Urinary bladder (tissue), 4 donors: Measurements from ENCODE around the gene KDM7A. TPM values are rescaled to one million over a fixed set of nuclear protein-coding genes. Genes with fewer than 3 reads are reported as not detected.

Experiments used
- DNase-seq: peaks from one replicate; pipeline ENCODE4 v3.0.0-alpha.2; 2015; ENCODE audit errors: extremely low spot score
- H3K27ac ChIP-seq: one replicate; pipeline ENCODE4 v1.5.1; 2013; ENCODE audit warnings: low read depth, mild to moderate bottlenecking, moderate library complexity
- H3K36me3 ChIP-seq: one replicate; pipeline ENCODE4 v1.6.1; 2013; ENCODE audit warnings: mild to moderate bottlenecking, moderate library complexity; ENCODE audit not compliant: insufficient read depth
- H3K4me1 ChIP-seq: one replicate; pipeline ENCODE4 v1.6.1; 2013; ENCODE audit warnings: mild to moderate bottlenecking, moderate library complexity; ENCODE audit not compliant: insufficient read depth
- H3K4me3 ChIP-seq: one replicate; pipeline ENCODE4 v1.5.1; 2013; ENCODE audit warnings: low read depth, low read length
- WGBS: extraction: QIAGEN DNeasy Blood & Tissue Kit; methylation state at CpG from one replicate; pipeline ENCODE4 v1.1.7; 2013; 5-methylcytosine and 5-hydroxymethylcytosine counted together
- polyA plus RNA-seq: library from polyadenylated mRNA; stranded (reverse); fragments of 200-250 nt; gene quantifications from one replicate; pipeline ENCODE4 v1.2.3, GENCODE V29; 2013
- total RNA-seq: library from RNA; depleted of rRNA; stranded (reverse); fragments of >200 nt; gene quantifications from one replicate; pipeline ENCODE4 v1.2.3, GENCODE V29; 2014
- donor health status: healthy with polysubstance abuse.
- donor health status: healthy.

Gene KDM7A
- total and polyA plus RNA-seq, 2 donors = 5.7 to 13.9 TPM

DNA sequence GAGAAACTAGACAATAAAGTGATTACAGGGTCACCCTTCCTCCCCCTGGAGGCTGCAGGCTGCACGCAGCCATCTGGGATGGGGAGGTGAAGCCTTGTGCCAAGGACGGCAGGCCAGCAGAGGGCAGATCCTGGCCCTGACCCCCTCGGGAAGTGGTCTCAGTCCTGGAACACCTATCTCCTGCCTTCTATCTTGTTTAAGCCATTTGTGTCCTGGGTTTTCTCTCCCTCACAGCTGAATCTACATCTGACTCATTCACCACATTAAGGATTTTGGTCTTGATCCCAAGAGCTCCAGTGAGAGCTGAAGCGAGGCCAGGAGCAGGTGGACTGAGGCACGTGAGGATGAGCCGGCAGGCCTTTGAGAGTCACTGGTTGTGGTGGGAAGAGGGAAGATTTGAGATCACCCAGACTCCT lies 97.7 kb downstream of the KDM7A start:
- Histone ChIP-seq H3K4me3 (no peak overlapping the region), H3K27ac (no peak overlapping the region), H3K4me1 (no peaks in the 10 kb centered on the region), H3K36me3 (no peaks in the 10 kb centered on the region)
- WGBS = 29% methylated on average over 6 of the region's 6 CpGs
- no peak for DNase-seq

DNA sequence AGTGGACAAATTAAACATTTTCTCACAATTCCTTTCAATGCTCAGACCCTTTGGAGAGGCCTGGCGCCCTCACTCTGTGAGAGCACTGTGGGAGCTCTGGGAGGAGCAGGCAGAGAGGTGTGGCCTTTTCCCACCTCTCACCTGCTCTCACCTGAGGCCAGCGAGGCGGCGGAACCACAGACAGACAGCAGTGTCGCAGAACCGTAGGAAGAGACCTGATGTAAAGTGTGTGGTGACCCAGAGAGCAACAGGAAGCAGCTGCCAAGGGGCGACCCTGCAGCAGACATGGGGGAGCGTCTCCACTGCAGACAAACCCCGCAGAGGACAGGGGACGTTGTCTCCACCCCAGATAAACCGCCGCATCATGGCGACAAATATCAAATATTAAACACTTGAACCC lies 98.4 kb downstream of the KDM7A start:
- no peaks in the 10 kb centered on the region for H3K36me3 ChIP-seq
- no peak for DNase-seq
- 80% methylated on average over 13 of the region's 13 CpGs for WGBS

DNA sequence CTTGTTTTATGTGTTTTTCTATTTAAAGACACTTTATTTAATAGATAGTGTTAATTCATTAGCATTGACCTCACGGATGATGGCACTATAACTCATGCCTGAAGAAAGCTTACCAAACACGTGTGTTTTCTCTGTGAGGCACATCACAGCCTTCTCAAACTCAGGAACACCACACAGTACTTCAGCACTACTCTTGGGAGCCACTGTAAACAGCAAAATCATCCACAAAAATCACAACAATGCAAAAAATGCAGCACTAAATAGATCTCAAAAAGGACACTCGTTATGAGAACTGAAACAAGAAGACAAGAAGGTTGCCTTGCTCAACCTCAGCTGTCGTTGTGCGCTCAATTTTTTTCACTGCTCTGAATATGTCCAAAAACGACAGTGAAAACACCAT lies 102.0 kb downstream of the KDM7A start:
- WGBS = 79% methylated on average over 6 of the region's 6 CpGs
- no peaks in the 10 kb centered on the region for H3K36me3 ChIP-seq

More for the DNA sequence above, 98.4 kb downstream of the KDM7A start:
- Histone ChIP-seq H3K4me1 (no peaks in the 10 kb centered on the region), H3K27ac (no peak overlapping the region), H3K4me3 (no peak overlapping the region)

DNA sequence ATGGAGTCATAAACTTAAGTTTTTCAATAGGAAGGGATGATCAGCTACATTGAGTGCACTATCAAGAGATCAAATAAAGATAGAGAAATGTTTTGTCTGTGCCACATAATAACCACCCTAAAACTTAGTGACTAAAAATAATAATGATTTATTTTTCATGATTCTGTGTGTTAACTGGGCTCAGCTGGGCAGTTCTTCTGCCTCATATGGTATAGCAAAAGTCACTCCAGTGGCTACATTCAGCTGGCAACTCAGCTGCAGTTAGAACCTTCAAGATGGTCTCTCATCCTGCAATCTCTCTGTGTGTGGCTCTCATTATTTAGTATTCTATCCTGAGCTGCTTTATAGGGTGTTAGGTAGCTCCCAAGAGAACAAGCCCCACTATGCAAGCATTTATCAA lies 106.2 kb downstream of the KDM7A start:
- H3K4me1 ChIP-seq = no peaks in the 10 kb centered on the region
- H3K27ac ChIP-seq = no peak overlapping the region
- no peak for DNase-seq
- H3K36me3 ChIP-seq = no peaks in the 10 kb centered on the region
- H3K4me3 ChIP-seq = no peak overlapping the region

More for the DNA sequence above, 102.0 kb downstream of the KDM7A start:
- H3K27ac ChIP-seq = no peak overlapping the region
- H3K4me3 ChIP-seq = no peak overlapping the region
- no peaks in the 10 kb centered on the region for H3K4me1 ChIP-seq
- no peak for DNase-seq

DNA sequence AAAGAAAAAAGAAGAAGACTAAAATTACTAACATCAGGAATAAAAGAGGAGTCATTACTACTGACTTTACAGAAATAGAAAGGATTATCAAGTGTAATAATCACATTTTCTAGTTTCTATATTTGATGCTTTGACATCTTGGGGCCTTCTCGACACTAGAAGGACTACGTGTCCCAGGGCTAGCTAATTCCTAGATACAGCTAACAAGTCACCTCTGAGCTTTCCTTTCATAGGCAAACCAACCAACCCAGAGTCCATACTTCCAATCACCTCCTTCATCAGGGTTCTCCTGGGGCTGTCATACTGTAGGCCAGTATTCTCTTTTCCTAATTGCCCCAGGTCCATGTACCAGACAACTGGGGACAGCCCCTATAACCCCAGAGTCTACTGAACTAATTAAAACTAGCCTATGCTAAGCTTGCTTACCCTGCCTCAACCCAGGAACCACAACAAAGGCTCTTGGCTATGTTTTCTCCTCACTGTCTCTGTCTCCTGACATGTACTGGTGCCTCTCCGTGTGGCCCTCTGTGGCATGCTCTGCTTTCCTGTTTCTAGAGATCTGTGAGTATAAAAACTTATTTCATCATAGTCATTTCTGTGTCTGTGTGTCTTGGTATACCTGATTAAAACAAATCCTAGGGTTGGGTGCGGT lies 107.4 kb downstream of the KDM7A start:
- Histone ChIP-seq H3K27ac (no peak overlapping the region), H3K4me3 (no peak overlapping the region), H3K4me1 (no peaks in the 10 kb centered on the region), H3K36me3 (no peaks in the 10 kb centered on the region)
- DNase-seq = no peak
- 77% methylated on average over 4 of the region's 4 CpGs for WGBS

DNA sequence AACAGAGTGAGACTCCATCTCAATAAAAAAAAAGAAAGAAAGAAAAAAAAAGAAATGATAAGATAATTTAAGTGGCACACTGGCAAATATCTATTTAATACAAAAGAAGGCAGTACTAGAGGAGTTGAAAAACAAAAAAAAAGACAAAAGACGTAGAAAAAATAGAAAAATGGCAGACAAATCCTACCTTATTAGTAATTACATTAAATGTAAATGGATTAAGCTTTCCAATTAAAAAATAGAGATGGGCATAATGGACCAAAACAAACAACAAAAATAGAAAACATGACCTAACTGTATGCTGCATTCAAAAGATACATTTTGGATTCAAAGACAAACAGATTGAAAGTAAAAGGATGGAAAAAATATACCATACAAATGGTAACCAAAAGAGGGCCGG lies 108.8 kb downstream of the KDM7A start:
- 87% methylated on average over 2 of the region's 2 CpGs for WGBS
- Histone ChIP-seq H3K4me3 (no peak overlapping the region), H3K36me3 (no peaks in the 10 kb centered on the region), H3K4me1 (no peaks in the 10 kb centered on the region), H3K27ac (no peak overlapping the region)
- no peak for DNase-seq

DNA sequence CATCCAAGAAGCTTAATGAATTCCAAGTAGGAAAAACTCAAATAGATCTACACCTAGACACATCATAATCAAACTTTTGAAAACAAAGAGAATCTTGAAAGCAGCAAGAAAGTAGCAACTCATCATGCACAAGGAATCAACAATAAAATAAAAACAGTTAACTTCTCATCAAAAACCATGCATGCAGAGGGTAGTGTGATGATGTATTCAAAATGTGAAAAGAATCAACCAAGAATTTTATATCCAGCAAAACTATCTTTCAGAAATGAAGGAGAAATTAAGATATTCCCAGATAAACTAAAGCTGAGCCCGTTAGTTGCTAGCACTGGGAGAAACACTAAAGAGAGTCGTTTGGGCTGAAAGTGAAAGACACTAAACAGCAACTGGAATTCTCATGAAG lies 109.7 kb downstream of the KDM7A start:
- no peaks in the 10 kb centered on the region for H3K4me1 ChIP-seq
- no peaks in the 10 kb centered on the region for H3K36me3 ChIP-seq
- H3K4me3 ChIP-seq = no peak overlapping the region
- DNase-seq = no peak
- no peak overlapping the region for H3K27ac ChIP-seq
- 74% methylated on average over 2 of the region's 2 CpGs for WGBS

DNA sequence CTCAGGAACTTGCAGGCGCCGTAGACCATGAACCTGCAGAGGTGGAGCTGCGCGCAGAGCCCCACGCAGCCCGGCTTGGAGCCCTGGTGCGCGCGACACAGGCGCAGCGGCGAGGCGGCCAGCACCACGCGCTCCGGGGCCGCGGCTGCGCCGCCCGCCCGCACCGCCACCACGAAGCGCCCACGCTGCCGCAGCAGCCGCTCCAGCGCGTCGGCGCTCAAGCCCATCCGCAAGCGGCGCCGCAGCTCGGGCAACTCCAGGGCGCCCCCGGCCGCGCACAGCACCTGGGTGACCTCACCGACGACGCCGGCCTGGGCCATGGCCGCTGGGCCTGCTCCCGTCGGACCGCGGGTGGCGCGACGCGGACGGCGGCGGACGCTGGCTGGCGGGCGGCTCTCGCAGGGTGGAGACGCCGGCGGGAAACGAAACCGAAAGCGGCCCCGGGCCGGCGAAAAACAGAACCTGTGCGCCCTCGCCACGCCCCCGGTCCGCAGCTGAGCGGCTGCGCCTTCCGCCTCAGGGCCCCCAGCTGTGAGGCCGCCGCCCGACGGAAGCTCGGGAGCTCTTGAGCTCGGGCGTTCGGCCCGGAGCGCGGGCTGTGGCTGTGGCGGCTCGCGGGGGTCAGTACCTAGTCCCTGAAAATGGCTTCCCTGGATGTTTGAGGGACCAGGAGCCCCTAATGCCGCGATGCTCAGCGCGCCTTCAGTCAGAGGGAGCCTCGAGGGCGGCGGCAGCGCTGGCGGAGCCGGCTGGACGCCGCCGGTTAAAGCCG lies 114.1 kb downstream of the KDM7A start, which contains the start of gene PARP12:
Gene PARP12, minus strand, starts transcription at position 424 of the 772 bp plus-strand sequence. Its CDS starts 104 bp downstream, at position 320.
- peaks cover under 1% of the 10 kb centered on the region for H3K36me3 ChIP-seq
- peak within 1 kb of the TSS; percentile 90 for H3K27ac ChIP-seq
- no peak for DNase-seq
- WGBS = under 1% methylated on average over 106 of the region's 106 CpGs
- H3K4me1 ChIP-seq = no peaks in the 10 kb centered on the region
- H3K4me3 ChIP-seq = peak within 1 kb of the TSS; percentile 80

DNA sequence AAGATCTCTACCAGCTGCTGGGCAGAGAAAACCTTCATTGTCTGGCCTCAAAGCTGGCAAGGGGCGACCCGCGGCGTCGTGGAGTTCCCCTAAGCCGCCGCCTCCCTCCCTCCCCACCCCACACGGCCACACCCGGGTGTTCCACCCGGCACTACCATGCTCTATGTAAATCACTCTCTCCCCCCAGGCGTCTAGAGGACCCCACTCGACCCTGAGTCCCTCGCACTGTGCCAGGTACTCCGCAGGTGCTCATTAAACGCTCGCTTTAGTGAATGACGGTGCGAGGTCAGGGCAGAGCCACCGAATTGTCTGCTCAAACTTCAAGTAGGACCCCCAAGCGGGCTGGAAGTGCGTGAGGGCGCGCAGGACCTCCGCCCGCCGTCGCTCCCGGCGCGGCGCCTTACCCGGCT lies 114.7 kb downstream of the KDM7A start:
- peak overlapping the region; percentile 90 for H3K27ac ChIP-seq
- 26% methylated on average over 32 of the region's 32 CpGs for WGBS
- H3K36me3 ChIP-seq = peaks cover 2% of the 10 kb centered on the region
- H3K4me1 ChIP-seq = no peaks in the 10 kb centered on the region
- no peak for DNase-seq
- H3K4me3 ChIP-seq = peak overlapping the region; percentile 80

DNA sequence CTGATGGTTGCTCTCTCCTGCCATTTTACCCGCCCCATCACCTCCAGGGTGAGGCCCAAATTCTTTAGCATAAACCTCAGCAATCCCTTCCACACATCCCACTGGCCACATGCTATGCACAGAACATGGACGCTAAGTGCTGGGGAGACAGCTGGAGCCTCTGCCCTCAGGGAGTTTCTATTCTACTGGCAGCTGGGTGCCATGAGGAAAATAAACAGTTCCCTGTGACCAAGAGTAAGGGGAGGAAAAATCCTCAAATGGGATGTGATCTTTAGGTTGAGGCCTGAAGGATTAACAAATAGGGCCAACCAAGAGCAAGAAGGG lies 115.2 kb downstream of the KDM7A start:
- 96% methylated on average over 2 of the region's 2 CpGs for WGBS
- DNase-seq = no peak
- H3K27ac ChIP-seq = peak overlapping the region; percentile 90
- no peaks in the 10 kb centered on the region for H3K4me1 ChIP-seq
- H3K36me3 ChIP-seq = peaks cover 2% of the 10 kb centered on the region
- H3K4me3 ChIP-seq = peak overlapping the region; percentile 80

DNA sequence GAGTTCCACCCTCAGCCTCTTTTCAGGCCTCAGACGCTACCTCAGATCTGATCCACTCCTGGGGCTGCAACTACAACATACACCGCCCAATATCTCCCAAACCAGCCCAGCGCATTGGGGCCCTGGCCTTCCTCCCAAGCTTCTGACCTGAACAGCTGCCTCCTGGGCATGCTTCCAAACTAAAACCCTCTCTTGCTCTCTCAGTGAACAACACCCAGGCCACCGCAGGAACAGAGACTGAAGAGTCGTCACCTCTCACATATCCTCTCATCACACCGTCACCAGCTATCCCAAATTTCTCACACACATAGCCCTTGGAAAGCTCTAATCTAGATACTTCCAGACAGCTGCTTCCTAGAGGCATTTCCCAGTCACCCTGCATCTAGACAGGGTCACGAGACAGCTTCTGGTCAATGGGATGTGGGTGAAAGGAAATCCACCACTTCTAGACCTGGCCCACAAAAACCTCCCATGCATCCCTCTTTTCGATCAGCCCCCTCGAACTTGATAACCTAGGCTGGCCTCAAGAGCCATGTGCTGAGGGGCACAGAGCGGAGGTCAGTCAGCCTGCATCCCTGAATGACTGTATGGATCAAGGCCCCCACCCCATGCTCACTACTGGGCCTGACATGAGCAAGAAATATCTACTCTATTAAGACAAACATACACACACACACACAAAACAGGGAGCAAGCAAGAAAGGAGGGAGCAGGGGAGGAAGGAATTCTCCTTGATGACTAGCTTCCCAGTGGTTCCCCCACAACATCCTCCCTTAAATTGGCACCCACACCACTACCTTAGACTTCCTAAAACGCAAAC lies 115.8 kb downstream of the KDM7A start:
- no peak overlapping the region for H3K4me3 ChIP-seq
- 65% methylated on average over 11 of the region's 11 CpGs for WGBS
- no peak for DNase-seq
- H3K27ac ChIP-seq = peak overlapping the region; percentile 40
- peaks cover 2% of the 10 kb centered on the region for H3K36me3 ChIP-seq
- H3K4me1 ChIP-seq = no peaks in the 10 kb centered on the region

DNA sequence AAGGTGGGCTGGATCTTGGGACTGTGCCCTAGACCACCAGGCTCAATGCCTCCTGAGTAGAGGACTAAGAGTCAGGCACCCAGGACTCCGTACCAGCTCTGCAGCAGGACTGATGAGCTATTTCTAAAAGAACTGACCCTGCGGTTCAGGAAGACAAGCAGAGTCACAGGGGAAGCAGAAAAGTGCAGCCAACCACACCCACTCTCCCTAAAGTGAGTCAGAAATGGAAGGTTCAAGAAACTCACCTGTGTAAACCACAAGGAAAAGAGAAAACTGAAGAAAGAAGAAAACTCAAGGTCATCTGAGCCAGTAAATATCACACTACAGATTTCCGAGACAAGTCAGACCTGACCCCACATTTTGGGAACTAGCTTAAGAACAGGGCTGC lies 116.5 kb downstream of the KDM7A start:
- Histone ChIP-seq H3K36me3 (peaks cover 2% of the 10 kb centered on the region), H3K27ac (no peak overlapping the region), H3K4me3 (no peak overlapping the region), H3K4me1 (no peaks in the 10 kb centered on the region)
- no peak for DNase-seq
- 81% methylated on average over 3 of the region's 3 CpGs for WGBS

DNA sequence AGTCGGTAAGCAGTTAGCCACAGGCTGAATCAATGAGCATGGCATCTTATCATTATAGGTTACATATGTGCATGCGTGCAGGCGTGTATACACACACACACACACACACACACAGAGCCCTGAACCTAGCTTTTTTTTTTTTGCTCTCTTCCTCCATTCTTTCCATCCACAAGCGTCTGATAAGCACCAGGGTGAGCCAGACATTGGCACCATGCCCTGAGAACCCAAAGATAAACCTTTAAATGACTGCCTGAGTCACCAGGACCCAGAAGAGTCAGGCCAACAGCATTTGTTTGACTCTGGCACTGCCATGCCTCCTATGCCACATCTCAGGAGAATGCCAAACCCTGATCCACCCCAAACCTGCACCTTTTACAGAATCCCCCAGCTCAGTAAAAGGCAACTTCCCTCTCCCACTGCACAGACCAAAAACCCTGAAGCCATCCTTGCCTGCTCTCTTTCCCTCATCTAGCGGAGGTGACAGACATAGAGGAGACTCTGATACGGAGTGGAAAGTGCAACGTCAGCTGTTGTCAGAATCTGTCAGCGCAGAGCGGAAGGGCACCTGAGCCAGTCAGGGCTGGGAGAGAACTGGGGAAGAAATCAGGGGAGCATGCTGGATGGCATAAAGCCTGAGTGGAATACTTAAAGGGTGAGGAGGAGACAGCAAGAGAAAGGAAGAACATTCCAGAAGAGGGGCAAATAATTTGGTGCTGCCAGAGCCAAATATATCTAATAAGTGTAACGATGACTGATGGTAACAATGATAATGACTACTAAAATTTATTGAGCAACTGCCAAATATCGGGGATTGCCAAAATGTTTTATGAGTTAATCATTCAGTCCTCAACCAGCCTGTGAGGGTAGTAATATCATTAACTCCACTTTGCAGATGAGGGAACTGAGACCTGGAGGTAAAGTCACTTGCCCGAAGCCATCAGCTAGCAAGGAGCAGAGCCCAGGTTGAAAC lies 117.2 kb downstream of the KDM7A start:
- DNase-seq = peak; percentile 33
- Histone ChIP-seq H3K4me1 (no peaks in the 10 kb centered on the region), H3K27ac (no peak overlapping the region), H3K36me3 (peaks cover 2% of the 10 kb centered on the region), H3K4me3 (no peak overlapping the region)
- 64% methylated on average over 12 of the region's 12 CpGs for WGBS
